ENCODE data around the gene ZNF267. TPM values are rescaled to one million over a fixed set of nuclear protein-coding genes. Genes with fewer than 3 reads are reported as not detected.

The ZNF267 gene
- total RNA-seq, 4 donors from 2014 or later, result 6.1 to 9.1 (median 7.4) TPM

DNA sequence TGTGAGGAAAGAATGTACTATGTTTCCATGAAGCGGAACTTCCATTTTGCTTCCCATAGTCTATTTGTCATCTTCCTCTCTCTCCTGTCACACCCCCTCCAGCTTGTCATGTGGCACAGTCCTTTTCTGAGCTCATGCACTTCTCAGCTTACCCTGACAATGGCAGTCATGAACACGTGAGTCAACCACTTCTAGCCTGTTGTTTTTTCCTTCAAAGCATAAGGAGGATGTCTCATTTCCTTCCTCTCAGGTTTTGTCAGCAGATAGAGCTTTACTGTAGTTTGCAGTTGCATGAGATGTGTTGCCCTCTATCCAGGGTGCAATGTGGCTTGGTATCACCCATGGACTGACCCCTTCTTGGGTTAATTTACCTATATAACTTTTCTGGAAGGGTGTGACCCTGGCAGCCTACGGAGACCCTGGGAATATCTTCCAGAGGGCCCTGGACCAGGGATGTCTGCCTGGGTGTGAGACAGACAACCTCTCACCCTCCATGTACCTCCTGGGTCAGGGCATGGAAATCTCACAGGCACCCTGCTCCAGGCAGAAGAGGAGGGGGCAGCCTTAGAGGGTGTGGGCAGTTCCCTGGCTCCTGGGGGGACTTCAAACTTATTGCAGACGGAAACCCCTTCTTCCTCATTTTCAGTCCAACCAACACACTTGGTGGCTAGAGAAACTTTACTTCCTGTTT lies 4.0 kb upstream of the ZNF267 start:
- 45% methylated on average over 4 of the region's 4 CpGs for WGBS
- intact Hi-C loops (cut with DNase I), result loop anchor here (5.0 to 10.0 kb wide), 3 partner anchors 155 to 882 kb away; partner anchors contain the start of genes ARMC5 and HSD3B7
- no peaks in the 10 kb centered on the region for H3K9me3 ChIP-seq
- no peaks in the 10 kb centered on the region for H3K36me3 ChIP-seq
- H3K4me3 ChIP-seq, result no peak overlapping the region
- peaks cover 13 to 22% (median 18%) of the 10 kb centered on the region in 4 donors for H3K4me1 ChIP-seq
- H3K27me3 ChIP-seq, result no peaks in the 10 kb centered on the region
- no peak for DNase-seq (ENCODE audit: extremely low spot score)
- H3K27ac ChIP-seq (replicated peaks in 1 of 4), result peak overlapping the region in 3 of 4 donors; percentile 5 to 48 (median 29)
- TF ChIP-seq POLR2A (IDR thresholded peaks at IDR 0.05; ENCODE audit: low read depth) (no peak), EP300 (IDR thresholded peaks at IDR 0.05) (no peak), POLR2AphosphoS5 (IDR thresholded peaks at IDR 0.05) (peak in 1 of 2 donors; percentile 51)
- TF ChIP-seq, protein P1, sequence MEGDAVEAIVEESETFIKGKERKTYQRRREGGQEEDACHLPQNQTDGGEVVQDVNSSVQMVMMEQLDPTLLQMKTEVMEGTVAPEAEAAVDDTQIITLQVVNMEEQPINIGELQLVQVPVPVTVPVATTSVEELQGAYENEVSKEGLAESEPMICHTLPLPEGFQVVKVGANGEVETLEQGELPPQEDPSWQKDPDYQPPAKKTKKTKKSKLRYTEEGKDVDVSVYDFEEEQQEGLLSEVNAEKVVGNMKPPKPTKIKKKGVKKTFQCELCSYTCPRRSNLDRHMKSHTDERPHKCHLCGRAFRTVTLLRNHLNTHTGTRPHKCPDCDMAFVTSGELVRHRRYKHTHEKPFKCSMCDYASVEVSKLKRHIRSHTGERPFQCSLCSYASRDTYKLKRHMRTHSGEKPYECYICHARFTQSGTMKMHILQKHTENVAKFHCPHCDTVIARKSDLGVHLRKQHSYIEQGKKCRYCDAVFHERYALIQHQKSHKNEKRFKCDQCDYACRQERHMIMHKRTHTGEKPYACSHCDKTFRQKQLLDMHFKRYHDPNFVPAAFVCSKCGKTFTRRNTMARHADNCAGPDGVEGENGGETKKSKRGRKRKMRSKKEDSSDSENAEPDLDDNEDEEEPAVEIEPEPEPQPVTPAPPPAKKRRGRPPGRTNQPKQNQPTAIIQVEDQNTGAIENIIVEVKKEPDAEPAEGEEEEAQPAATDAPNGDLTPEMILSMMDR (IDR thresholded peaks at IDR 0.05), result no peak

DNA sequence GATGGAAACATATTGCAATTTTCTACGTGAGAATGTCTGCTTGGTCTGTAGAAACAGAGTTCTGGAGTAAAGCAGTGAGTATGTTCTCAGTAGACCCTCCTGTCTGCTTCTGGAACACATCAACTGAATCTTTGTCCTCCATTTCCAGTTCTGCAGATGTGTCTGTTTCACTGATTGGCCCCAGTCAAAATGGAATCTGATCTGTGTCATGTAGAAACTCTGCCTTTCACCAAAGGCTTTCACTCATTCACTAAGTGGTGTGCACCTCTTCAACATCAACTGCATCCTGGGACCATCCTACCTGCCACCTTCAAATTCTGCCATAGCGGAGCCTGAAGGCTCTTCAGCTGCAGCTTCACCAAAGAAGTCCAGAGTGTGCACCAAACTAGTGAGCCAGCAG lies 2.8 kb upstream of the ZNF267 start:
- Histone ChIP-seq H3K27me3 (no peaks in the 10 kb centered on the region), H3K36me3 (no peaks in the 10 kb centered on the region), H3K9me3 (no peaks in the 10 kb centered on the region), H3K27ac (replicated peaks in 1 of 4) (no peak overlapping the region), H3K4me1 (peaks cover 23 to 32% (median 30%) of the 10 kb centered on the region in 4 donors), H3K4me3 (no peak overlapping the region)
- intact Hi-C loops (cut with DNase I), result loop anchor here (10.0 kb wide), 1 partner anchor 156 kb away; a partner anchor contains a TSS
- TF ChIP-seq POLR2AphosphoS5 (IDR thresholded peaks at IDR 0.05) (no peak), EP300 (IDR thresholded peaks at IDR 0.05) (no peak), POLR2A (IDR thresholded peaks at IDR 0.05; ENCODE audit: low read depth) (no peak)
- TF ChIP-seq, protein P1 (IDR thresholded peaks at IDR 0.05), result no peak
- no peak for DNase-seq (ENCODE audit: extremely low spot score)
- WGBS, result 69% methylated on average over 2 of the region's 2 CpGs

DNA sequence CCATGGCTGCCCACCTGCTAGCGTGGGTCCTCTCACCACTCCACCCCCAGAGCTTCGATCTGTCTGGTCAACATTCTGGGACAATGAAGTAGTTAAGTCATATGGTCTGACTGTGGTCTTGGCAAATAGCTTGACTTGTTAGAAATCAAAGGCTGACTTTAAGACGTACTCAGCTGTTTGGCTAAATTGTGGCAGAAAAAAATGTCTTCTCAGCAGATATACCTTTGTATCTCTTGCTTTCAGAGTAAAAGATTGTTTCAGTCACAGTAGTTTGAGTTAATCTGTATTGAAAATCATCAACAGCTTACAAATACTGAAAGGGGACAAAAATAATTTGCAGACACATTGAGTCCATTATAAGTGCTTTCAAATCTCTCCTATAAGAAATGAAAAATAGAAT lies 2.1 kb upstream of the ZNF267 start:
- TF ChIP-seq, protein P1 (IDR thresholded peaks at IDR 0.05), result no peak
- TF ChIP-seq POLR2AphosphoS5 (IDR thresholded peaks at IDR 0.05) (no peak), POLR2A (IDR thresholded peaks at IDR 0.05; ENCODE audit: low read depth) (no peak), EP300 (IDR thresholded peaks at IDR 0.05) (no peak)
- no peak overlapping the region for H3K27ac ChIP-seq (replicated peaks in 1 of 4)
- H3K4me3 ChIP-seq, result no peak overlapping the region
- intact Hi-C loops (cut with DNase I), result loop anchor here (10.0 kb wide), 1 partner anchor 157 kb away; a partner anchor contains a TSS
- 87% methylated on average over 3 of the region's 3 CpGs for WGBS
- H3K9me3 ChIP-seq, result no peaks in the 10 kb centered on the region
- no peaks in the 10 kb centered on the region for H3K36me3 ChIP-seq
- H3K4me1 ChIP-seq, result peaks cover 23 to 38% (median 37%) of the 10 kb centered on the region in 4 donors
- DNase-seq (ENCODE audit: extremely low spot score), result no peak
- H3K27me3 ChIP-seq, result no peaks in the 10 kb centered on the region

DNA sequence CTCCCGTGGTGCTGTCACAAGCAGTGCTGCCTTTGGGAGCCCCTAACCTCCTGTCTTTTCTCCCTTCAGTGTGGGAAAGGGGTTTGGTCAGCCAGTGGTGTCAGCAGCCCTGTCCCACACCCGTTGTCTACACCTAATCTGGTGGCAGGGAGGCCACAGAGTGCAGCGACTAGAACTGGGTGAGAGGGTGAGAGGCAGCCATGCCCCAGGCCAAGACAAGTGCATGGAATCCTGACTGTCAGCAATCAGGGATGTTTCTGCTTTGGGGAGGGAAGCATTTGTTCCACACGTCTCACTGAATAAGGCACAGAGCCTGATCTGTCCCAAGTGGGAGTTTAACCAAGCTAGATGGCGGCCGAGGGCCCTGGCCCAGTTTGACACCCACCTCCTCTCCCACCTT lies 1.4 kb upstream of the ZNF267 start:
- no peak overlapping the region for H3K27ac ChIP-seq (replicated peaks in 1 of 4)
- no peak for TF ChIP-seq POLR2AphosphoS5 (IDR thresholded peaks at IDR 0.05)
- TF ChIP-seq EP300 (IDR thresholded peaks at IDR 0.05), result no peak
- no peak for TF ChIP-seq POLR2A (IDR thresholded peaks at IDR 0.05; ENCODE audit: low read depth)
- no peaks in the 10 kb centered on the region for H3K9me3 ChIP-seq
- DNase-seq (ENCODE audit: extremely low spot score), result no peak
- no peak overlapping the region for H3K4me3 ChIP-seq
- no peaks in the 10 kb centered on the region for H3K27me3 ChIP-seq
- H3K4me1 ChIP-seq, result peaks cover 26 to 45% (median 44%) of the 10 kb centered on the region in 4 donors
- no peaks in the 10 kb centered on the region for H3K36me3 ChIP-seq
- 83% methylated on average over 4 of the region's 6 CpGs for WGBS
- intact Hi-C loops (cut with DNase I), result loop anchor here (10.0 kb wide), 1 partner anchor 157 kb away; a partner anchor contains a TSS

DNA sequence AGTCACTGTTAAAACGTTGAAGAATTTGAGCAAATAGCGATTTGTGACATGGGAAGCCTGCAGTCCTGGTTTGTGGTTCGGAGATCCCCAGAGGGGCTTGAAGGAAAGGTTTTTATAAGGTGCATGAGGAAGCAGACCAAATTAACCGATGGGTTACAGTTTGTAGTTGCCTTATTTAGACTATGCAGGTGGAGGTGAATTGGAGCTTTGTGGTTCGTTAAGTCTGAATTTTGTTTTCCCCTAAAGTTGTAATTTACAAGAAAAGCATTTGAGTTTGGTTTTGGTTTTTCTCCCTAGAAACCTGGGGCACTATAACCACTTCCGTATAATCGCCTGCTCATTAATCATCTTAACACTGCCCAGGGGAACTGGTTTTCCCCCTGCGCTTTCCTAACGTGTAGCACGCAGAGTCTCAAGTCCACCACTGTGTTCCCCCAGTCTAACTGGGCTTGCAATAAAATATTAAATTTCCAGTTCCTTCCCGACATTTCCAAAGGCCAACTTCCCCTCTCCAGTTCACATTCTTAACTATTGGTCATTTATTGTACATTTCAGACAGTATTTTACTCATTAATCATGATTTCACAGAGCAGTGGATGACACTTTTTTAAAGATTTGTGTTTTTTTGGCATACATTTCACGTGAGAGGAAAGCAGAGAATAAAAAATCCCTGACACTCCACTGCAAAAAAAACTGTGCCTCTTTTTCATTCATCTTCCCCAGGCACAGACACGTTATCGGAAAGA lies 932 bp downstream of the ZNF267 start:
- Histone ChIP-seq H3K27me3 (no peaks in the 10 kb centered on the region), H3K9me3 (no peaks in the 10 kb centered on the region), H3K36me3 (peaks cover 0 to 5% (median 0%) of the 10 kb centered on the region in 4 donors), H3K27ac (replicated peaks in 1 of 4) (peak overlapping the region; percentile 89 to 98 (median 94)), H3K4me1 (peaks cover 22 to 53% (median 49%) of the 10 kb centered on the region in 4 donors), H3K4me3 (peak overlapping the region; percentile 84 to 99 (median 88))
- DNase-seq (ENCODE audit: extremely low spot score), result no peak
- WGBS, result 1% methylated on average over 14 of the region's 14 CpGs
- intact Hi-C loops (cut with DNase I), result loop anchor here (10.0 kb wide), 1 partner anchor 160 kb away; a partner anchor contains a TSS
- TF ChIP-seq POLR2A (IDR thresholded peaks at IDR 0.05; ENCODE audit: low read depth) (no peak), POLR2AphosphoS5 (IDR thresholded peaks at IDR 0.05) (no peak), EP300 (IDR thresholded peaks at IDR 0.05) (no peak)
- TF ChIP-seq, protein P1 (IDR thresholded peaks at IDR 0.05), result no peak
